ENCODE results near the gene BNIP3.
A peak's percentile ranks its signal among the peaks of the same experiment; 100 is the strongest.

Gene BNIP3

GRCh38 chr10:131947631-131948347 is 33.9 kb downstream of the BNIP3 start:
- in situ Hi-C loops (cut with HindIII; ENCODE audit: low sequenced_read_pairs): no loop called here
- TF ChIP-seq CTCF (IDR thresholded peaks at IDR 0.05; ENCODE audit: low read depth, low read length, missing control alignments): no peak
- DNase-seq (ENCODE audit: low read depth): peak; percentile 53
- no peak overlapping the region for H3K4me3 ChIP-seq (ENCODE audit: low read depth, low read length)

DNA sequence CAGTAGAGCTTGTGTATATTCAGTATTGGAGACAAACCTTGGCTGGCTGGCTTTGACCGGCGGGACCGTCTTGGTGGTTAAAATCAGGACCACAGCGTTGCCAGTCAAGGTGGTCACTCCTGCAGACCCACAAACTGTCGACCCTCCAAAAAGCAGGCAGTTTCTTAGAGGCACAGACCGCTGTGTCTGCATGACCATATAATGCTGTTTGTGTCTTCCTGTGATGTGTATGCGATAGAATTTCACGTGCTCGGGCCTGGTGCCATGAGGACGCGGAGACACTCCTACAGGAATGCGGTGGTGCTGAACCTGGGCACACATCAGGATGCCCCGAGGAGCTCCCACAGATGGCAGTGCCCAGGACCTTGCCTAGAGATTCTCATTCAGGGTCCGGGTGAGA is 34.8 kb downstream of the BNIP3 start:
- DNase-seq (ENCODE audit: low read depth): no peak

DNA sequence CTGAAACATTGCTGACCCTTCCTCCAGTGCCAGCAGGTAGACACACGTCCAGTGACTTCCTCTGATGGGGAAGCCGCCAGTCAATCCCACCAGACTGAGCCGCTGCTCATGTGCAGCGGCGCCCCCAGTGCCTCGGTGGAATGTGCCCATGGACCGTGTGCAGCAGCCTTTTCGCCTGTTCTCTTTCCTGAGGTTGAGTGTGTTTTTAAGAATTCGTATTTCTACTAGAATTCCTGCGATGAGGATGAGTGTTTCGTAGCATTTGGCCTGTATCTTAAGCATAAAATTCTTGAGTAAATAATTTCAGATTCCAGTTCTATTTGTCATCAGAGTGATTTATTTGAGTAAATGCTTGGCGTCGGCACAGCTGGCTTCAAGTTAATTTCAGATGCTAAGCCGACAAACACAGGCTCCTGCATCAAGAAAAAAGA is 35.4 kb downstream of the BNIP3 start:
- no peak overlapping the region for H3K4me3 ChIP-seq (ENCODE audit: low read depth, low read length)
- no peak for TF ChIP-seq CTCF (IDR thresholded peaks at IDR 0.05; ENCODE audit: low read depth, low read length, missing control alignments)
- in situ Hi-C loops (cut with HindIII; ENCODE audit: low sequenced_read_pairs): no loop called here
- DNase-seq (ENCODE audit: low read depth): peak; percentile 89

More for the DNA sequence above, 34.8 kb downstream of the BNIP3 start:
- TF ChIP-seq CTCF (IDR thresholded peaks at IDR 0.05; ENCODE audit: low read depth, low read length, missing control alignments): no peak
- no peak overlapping the region for H3K4me3 ChIP-seq (ENCODE audit: low read depth, low read length)
- in situ Hi-C loops (cut with HindIII; ENCODE audit: low sequenced_read_pairs): no loop called here

GRCh38 chr10:131944976-131945695 is 36.6 kb downstream of the BNIP3 start:
- in situ Hi-C loops (cut with HindIII; ENCODE audit: low sequenced_read_pairs): loop anchor here (5.0 kb wide), 1 partner anchor 38 kb away; no protein-coding TSS in a partner anchor
- DNase-seq (ENCODE audit: low read depth): no peak
- no peak overlapping the region for H3K4me3 ChIP-seq (ENCODE audit: low read depth, low read length)
- no peak for TF ChIP-seq CTCF (IDR thresholded peaks at IDR 0.05; ENCODE audit: low read depth, low read length, missing control alignments)

GRCh38 chr10:131944412-131944811 is 37.3 kb downstream of the BNIP3 start:
- in situ Hi-C loops (cut with HindIII; ENCODE audit: low sequenced_read_pairs): loop anchor here (5.0 kb wide), 1 partner anchor 37 kb away; no protein-coding TSS in a partner anchor
- TF ChIP-seq CTCF (IDR thresholded peaks at IDR 0.05; ENCODE audit: low read depth, low read length, missing control alignments): no peak
- DNase-seq (ENCODE audit: low read depth): no peak
- H3K4me3 ChIP-seq (ENCODE audit: low read depth, low read length): no peak overlapping the region

DNA sequence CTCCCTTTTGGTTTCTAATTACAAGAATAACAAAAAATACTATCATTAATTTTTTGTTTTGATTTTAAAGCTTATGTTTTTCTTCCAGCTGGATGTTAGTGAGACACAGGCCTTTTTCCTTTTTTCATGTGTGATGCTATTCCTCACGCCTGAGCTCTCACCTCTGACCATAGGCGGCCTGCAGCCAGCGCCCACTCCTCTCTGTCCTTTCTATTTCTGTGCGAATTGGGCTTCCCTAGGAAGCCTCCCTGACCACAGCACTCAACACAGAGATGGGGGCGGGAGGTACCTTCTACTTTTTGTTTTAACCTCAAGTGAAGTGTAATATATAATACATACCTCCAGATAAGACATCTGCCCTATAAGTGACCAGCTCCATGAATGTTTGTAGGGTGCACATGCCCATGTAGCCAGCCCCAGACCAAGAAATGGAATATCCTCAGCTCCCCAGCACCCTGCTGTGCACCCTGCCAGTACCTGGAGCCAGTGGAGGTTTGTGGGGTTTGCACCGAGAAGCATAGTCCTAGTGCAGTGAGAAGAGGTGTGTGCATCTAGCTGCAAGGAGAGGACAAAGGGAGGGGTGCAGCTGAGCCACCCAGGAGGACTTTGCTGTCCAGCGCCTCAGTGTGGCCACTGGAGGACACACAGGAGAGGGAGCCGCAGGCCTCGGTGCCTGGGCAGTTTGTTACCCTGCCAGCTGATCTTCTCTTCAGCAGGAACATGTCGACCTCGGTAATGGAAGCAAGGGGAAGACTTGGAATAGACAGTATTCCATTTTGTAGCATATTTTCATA is 38.5 kb downstream of the BNIP3 start:
- H3K4me3 ChIP-seq (ENCODE audit: low read depth, low read length): no peak overlapping the region
- peak; percentile 30 for TF ChIP-seq CTCF (IDR thresholded peaks at IDR 0.05; ENCODE audit: low read depth, low read length, missing control alignments)
- no peak for DNase-seq (ENCODE audit: low read depth)
- in situ Hi-C loops (cut with HindIII; ENCODE audit: low sequenced_read_pairs): loop anchor here (5.0 kb wide), 1 partner anchor 36 kb away; no protein-coding TSS in a partner anchor

Data from astrocyte of the cerebellum (primary cell).